ENCODE data around the gene PSMB7. TPM values are rescaled to one million over a fixed set of nuclear protein-coding genes. Genes with fewer than 3 reads are reported as not detected.
A peak's percentile ranks its signal among the peaks of the same experiment; 100 is the strongest.

The PSMB7 gene
- total RNA-seq, 1 experiment from 2014 or later, result 187 TPM

DNA sequence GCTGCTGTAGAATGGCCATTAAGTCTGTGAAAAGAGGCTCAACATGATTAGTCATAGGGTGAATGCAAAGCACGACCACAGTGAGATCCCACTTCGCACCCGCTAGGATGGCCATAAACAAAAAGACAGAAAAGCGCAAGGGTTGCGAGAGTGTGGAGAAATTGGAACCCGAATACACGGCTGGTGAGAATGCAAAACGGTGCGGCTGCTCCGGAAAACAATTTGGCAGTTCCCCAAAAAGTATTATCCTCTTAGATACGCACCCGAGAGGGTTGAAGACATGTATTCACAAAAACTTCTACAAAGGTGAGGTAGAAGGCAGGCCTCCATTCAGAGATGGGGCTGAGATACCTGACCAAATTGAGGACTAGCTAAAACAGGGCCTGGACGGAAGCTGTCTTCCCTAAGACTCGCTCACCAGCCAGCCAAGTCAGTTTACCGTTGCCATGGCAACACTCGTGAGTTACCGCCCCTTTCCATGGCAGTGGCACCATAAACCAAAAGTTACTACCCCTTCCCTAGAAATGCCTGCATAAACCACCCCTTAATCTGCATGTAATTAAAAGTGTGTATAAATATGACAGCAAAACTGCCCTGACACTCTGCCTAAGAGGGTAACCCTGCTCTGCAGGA is 726 bp upstream of the PSMB7 start:
- H3K27me3 Mint-ChIP-seq (ENCODE audit: low read depth), result no peaks in the 10 kb centered on the region
- peak overlapping the region; percentile 91 for H3K27ac Mint-ChIP-seq
- peak overlapping the region; percentile 99 for H3K4me3 Mint-ChIP-seq
- no peak for TF ChIP-seq GRHL2 (CRISPR knock-in tag; IDR thresholded peaks at IDR 0.05; ENCODE audit: insufficient replicate concordance, severe bottlenecking)
- TF ChIP-seq, protein P1, sequence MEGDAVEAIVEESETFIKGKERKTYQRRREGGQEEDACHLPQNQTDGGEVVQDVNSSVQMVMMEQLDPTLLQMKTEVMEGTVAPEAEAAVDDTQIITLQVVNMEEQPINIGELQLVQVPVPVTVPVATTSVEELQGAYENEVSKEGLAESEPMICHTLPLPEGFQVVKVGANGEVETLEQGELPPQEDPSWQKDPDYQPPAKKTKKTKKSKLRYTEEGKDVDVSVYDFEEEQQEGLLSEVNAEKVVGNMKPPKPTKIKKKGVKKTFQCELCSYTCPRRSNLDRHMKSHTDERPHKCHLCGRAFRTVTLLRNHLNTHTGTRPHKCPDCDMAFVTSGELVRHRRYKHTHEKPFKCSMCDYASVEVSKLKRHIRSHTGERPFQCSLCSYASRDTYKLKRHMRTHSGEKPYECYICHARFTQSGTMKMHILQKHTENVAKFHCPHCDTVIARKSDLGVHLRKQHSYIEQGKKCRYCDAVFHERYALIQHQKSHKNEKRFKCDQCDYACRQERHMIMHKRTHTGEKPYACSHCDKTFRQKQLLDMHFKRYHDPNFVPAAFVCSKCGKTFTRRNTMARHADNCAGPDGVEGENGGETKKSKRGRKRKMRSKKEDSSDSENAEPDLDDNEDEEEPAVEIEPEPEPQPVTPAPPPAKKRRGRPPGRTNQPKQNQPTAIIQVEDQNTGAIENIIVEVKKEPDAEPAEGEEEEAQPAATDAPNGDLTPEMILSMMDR (IDR thresholded peaks at IDR 0.05), result peak; percentile 29; the same call in 1 of the 2 replicates
- DNase-seq (ENCODE audit: low spot score) (peak; percentile 52), ATAC-seq (no peak)
- peaks cover 35% of the 10 kb centered on the region for H3K36me3 Mint-ChIP-seq
- ChIA-PET CTCF (interaction anchor here (0.6 to 1.4 kb wide), 8 partner anchors 16 to 375 kb away, joined by 3 to 6 read pairs (median 4); no protein-coding TSS in a partner anchor), POLR2A (interaction anchor here (0.6 kb wide), 1 partner anchor 180 kb away, joined by 3 read pairs; no protein-coding TSS in a partner anchor)
- peaks cover 4% of the 10 kb centered on the region for H3K9me3 Mint-ChIP-seq
- peaks cover 10% of the 10 kb centered on the region for H3K4me1 Mint-ChIP-seq

DNA sequence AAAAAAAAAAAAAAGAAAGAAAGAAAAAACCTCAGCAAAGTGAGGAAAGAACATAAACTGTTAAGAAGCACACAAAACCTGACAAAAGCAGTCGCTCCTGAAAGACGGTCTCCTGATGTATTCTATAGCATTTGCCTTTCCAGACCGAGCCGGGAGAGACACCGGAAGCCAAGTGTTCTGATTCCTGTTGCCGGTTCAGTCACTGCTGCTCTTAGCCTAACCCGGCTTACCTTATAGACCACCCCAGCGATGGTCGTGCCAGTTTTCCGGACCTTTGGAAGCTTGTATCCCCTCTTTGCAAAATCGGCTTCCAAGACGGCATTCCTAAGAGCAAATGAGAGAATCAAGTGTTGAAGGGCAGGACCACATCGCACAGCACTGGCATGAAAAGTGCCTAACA is 630 bp downstream of the PSMB7 start:
- H3K36me3 Mint-ChIP-seq, result peaks cover 39% of the 10 kb centered on the region
- H3K4me3 Mint-ChIP-seq, result peak overlapping the region; percentile 99
- ChIA-PET CTCF (interaction anchor here (0.6 to 0.9 kb wide), 3 partner anchors 74 to 961 kb away, joined by 3 read pairs; no protein-coding TSS in a partner anchor), POLR2A (no interaction called here)
- peaks cover 4% of the 10 kb centered on the region for H3K9me3 Mint-ChIP-seq
- ATAC-seq (no peak), DNase-seq (ENCODE audit: low spot score) (no peak)
- peaks cover 10% of the 10 kb centered on the region for H3K4me1 Mint-ChIP-seq
- TF ChIP-seq, protein P2, sequence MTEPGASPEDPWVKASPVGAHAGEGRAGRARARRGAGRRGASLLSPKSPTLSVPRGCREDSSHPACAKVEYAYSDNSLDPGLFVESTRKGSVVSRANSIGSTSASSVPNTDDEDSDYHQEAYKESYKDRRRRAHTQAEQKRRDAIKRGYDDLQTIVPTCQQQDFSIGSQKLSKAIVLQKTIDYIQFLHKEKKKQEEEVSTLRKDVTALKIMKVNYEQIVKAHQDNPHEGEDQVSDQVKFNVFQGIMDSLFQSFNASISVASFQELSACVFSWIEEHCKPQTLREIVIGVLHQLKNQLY (CRISPR knock-in tag; IDR thresholded peaks at IDR 0.05), result no peak
- TF ChIP-seq HMGA2 (CRISPR knock-in tag; IDR thresholded peaks at IDR 0.05) (no peak), EMX1 (CRISPR knock-in tag; IDR thresholded peaks at IDR 0.05) (no peak), MXD4 (CRISPR knock-in tag; IDR thresholded peaks at IDR 0.05; ENCODE audit: borderline replicate concordance) (no peak), CREM (CRISPR knock-in tag; IDR thresholded peaks at IDR 0.05) (no peak), SMAD3 (CRISPR knock-in tag; IDR thresholded peaks at IDR 0.05; ENCODE audit: borderline replicate concordance) (no peak), SMAD4 (CRISPR knock-in tag; IDR thresholded peaks at IDR 0.05) (no peak)
- TF ChIP-seq, protein P3, sequence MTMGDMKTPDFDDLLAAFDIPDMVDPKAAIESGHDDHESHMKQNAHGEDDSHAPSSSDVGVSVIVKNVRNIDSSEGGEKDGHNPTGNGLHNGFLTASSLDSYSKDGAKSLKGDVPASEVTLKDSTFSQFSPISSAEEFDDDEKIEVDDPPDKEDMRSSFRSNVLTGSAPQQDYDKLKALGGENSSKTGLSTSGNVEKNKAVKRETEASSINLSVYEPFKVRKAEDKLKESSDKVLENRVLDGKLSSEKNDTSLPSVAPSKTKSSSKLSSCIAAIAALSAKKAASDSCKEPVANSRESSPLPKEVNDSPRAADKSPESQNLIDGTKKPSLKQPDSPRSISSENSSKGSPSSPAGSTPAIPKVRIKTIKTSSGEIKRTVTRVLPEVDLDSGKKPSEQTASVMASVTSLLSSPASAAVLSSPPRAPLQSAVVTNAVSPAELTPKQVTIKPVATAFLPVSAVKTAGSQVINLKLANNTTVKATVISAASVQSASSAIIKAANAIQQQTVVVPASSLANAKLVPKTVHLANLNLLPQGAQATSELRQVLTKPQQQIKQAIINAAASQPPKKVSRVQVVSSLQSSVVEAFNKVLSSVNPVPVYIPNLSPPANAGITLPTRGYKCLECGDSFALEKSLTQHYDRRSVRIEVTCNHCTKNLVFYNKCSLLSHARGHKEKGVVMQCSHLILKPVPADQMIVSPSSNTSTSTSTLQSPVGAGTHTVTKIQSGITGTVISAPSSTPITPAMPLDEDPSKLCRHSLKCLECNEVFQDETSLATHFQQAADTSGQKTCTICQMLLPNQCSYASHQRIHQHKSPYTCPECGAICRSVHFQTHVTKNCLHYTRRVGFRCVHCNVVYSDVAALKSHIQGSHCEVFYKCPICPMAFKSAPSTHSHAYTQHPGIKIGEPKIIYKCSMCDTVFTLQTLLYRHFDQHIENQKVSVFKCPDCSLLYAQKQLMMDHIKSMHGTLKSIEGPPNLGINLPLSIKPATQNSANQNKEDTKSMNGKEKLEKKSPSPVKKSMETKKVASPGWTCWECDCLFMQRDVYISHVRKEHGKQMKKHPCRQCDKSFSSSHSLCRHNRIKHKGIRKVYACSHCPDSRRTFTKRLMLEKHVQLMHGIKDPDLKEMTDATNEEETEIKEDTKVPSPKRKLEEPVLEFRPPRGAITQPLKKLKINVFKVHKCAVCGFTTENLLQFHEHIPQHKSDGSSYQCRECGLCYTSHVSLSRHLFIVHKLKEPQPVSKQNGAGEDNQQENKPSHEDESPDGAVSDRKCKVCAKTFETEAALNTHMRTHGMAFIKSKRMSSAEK (CRISPR knock-in tag; IDR thresholded peaks at IDR 0.05; ENCODE audit: borderline replicate concordance), result no peak
- TF ChIP-seq, protein P4, sequence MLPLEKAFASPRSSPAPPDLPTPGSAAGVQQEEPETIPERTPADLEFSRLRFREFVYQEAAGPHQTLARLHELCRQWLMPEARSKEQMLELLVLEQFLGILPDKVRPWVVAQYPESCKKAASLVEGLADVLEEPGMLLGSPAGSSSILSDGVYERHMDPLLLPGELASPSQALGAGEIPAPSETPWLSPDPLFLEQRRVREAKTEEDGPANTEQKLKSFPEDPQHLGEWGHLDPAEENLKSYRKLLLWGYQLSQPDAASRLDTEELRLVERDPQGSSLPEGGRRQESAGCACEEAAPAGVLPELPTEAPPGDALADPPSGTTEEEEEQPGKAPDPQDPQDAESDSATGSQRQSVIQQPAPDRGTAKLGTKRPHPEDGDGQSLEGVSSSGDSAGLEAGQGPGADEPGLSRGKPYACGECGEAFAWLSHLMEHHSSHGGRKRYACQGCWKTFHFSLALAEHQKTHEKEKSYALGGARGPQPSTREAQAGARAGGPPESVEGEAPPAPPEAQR (CRISPR knock-in tag; IDR thresholded peaks at IDR 0.05), result no peak
- peak overlapping the region; percentile 98 for H3K27ac Mint-ChIP-seq
- no peaks in the 10 kb centered on the region for H3K27me3 Mint-ChIP-seq (ENCODE audit: low read depth)

DNA sequence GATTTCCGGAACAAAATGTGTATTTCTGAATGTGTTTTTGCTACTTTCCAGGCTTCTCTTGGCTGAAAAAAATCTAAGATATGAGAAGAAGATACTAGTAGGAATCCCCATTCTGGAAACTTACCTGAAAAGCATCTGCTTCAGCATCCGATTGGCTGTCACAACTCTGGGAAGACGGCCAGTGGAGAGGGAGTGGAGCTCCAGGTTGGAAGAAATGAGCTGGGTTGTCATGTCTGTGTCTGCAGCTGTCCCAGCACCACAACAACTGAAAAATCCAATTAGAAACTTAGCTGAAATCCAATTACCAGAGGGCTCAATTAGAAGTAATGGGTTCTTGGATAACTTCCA is 3.0 kb downstream of the PSMB7 start:
- no peak overlapping the region for H3K27ac Mint-ChIP-seq
- ATAC-seq (no peak), DNase-seq (ENCODE audit: low spot score) (no peak)
- peaks cover 4% of the 10 kb centered on the region for H3K9me3 Mint-ChIP-seq
- H3K27me3 Mint-ChIP-seq (ENCODE audit: low read depth), result no peaks in the 10 kb centered on the region
- no peak overlapping the region for H3K4me3 Mint-ChIP-seq
- H3K36me3 Mint-ChIP-seq, result peaks cover 53% of the 10 kb centered on the region
- CTCF ChIA-PET, result interaction anchor here (0.6 kb wide), 1 partner anchor 267 kb away, joined by 4 read pairs; no protein-coding TSS in a partner anchor
- TF ChIP-seq ZNF232 (CRISPR knock-in tag; IDR thresholded peaks at IDR 0.05) (no peak), NFYB (CRISPR knock-in tag; conservative IDR thresholded peaks at IDR 0.05; ENCODE audit: low read depth) (no peak), RORB (CRISPR knock-in tag; IDR thresholded peaks at IDR 0.05) (no peak), CREM (CRISPR knock-in tag; IDR thresholded peaks at IDR 0.05) (no peak), CBFB (CRISPR knock-in tag; IDR thresholded peaks at IDR 0.05; ENCODE audit: low read depth) (no peak), HMGA2 (CRISPR knock-in tag; IDR thresholded peaks at IDR 0.05) (no peak), IRF2 (CRISPR knock-in tag; IDR thresholded peaks at IDR 0.05; ENCODE audit: borderline replicate concordance, low read depth) (no peak), ZNF138 (CRISPR knock-in tag; conservative IDR thresholded peaks at IDR 0.05) (no peak), MXD4 (CRISPR knock-in tag; IDR thresholded peaks at IDR 0.05; ENCODE audit: borderline replicate concordance) (no peak)
- TF ChIP-seq, protein P5, sequence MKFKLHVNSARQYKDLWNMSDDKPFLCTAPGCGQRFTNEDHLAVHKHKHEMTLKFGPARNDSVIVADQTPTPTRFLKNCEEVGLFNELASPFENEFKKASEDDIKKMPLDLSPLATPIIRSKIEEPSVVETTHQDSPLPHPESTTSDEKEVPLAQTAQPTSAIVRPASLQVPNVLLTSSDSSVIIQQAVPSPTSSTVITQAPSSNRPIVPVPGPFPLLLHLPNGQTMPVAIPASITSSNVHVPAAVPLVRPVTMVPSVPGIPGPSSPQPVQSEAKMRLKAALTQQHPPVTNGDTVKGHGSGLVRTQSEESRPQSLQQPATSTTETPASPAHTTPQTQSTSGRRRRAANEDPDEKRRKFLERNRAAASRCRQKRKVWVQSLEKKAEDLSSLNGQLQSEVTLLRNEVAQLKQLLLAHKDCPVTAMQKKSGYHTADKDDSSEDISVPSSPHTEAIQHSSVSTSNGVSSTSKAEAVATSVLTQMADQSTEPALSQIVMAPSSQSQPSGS (CRISPR knock-in tag; IDR thresholded peaks at IDR 0.05; ENCODE audit: borderline replicate concordance, low read depth), result no peak
- POLR2A ChIA-PET, result no interaction called here
- peaks cover 10% of the 10 kb centered on the region for H3K4me1 Mint-ChIP-seq

All from WTC11 (cell line).